HG03460 (cell line): ENCODE data around the gene NKX1-2.

Experiments used
- ATAC-seq: cut with Tn5 transposase; IDR thresholded peaks from one replicate; pipeline ENCODE4 v1.9.1; 2021; ENCODE audit not compliant: unreplicated experiment

Gene NKX1-2

GRCh38 chr10:124450012-124450782 is at the start of gene NKX1-2:
TSS of gene NKX1-2 (minus strand) at chr10:124450035. CDS start at chr10:124449943, 92 bp downstream.
- ATAC-seq = no peak

- no peak for ATAC-seq
Observed at GRCh38 chr10:124498056-124498455, 48.2 kb upstream of the NKX1-2 start.

- no peak for ATAC-seq
Observed at GRCh38 chr10:124497196-124497881, 47.5 kb upstream of the NKX1-2 start.

GRCh38 chr10:124496620-124497019 is 46.8 kb upstream of the NKX1-2 start:
- ATAC-seq = no peak

- ATAC-seq = no peak
Observed at GRCh38 chr10:124496150-124496549, 46.3 kb upstream of the NKX1-2 start.

- ATAC-seq = no peak
Observed at GRCh38 chr10:124495725-124496124, 45.9 kb upstream of the NKX1-2 start.

- no peak for ATAC-seq
Observed at GRCh38 chr10:124495162-124495561, 45.3 kb upstream of the NKX1-2 start.

GRCh38 chr10:124494046-124494807 is 44.4 kb upstream of the NKX1-2 start:
- no peak for ATAC-seq

- no peak for ATAC-seq
Observed at GRCh38 chr10:124493214-124493882, 43.5 kb upstream of the NKX1-2 start.

- ATAC-seq = no peak
Observed at GRCh38 chr10:124492266-124492665, 42.4 kb upstream of the NKX1-2 start.

- ATAC-seq = no peak
Observed at GRCh38 chr10:124491105-124491504, 41.3 kb upstream of the NKX1-2 start.

- ATAC-seq = no peak
Observed at GRCh38 chr10:124486635-124487034, 36.8 kb upstream of the NKX1-2 start.

- ATAC-seq = no peak
Observed at GRCh38 chr10:124484661-124485060, 34.8 kb upstream of the NKX1-2 start.

GRCh38 chr10:124484031-124484430 is 34.2 kb upstream of the NKX1-2 start:
- ATAC-seq = no peak

GRCh38 chr10:124482876-124483275 is 33.0 kb upstream of the NKX1-2 start:
- ATAC-seq = no peak

GRCh38 chr10:124482236-124482800 is 32.5 kb upstream of the NKX1-2 start:
- no peak for ATAC-seq

- ATAC-seq = no peak
Observed at GRCh38 chr10:124481717-124482116, 31.9 kb upstream of the NKX1-2 start.

- no peak for ATAC-seq
Observed at GRCh38 chr10:124480860-124481259, 31.0 kb upstream of the NKX1-2 start.

- ATAC-seq = no peak
Observed at GRCh38 chr10:124478515-124478914, 28.7 kb upstream of the NKX1-2 start.

GRCh38 chr10:124477614-124478363 is 28.0 kb upstream of the NKX1-2 start:
- no peak for ATAC-seq
